Measurements from ENCODE around the gene HDAC11. TPM values are rescaled to one million over a fixed set of nuclear protein-coding genes. Genes with fewer than 3 reads are reported as not detected.
A peak's percentile ranks its signal among the peaks of the same experiment; 100 is the strongest.

Gene HDAC11
- total and polyA plus RNA-seq, 2 donors (not counting 1 experiment from before 2014, with no cell fraction given): 5.2 to 23.1 TPM

DNA sequence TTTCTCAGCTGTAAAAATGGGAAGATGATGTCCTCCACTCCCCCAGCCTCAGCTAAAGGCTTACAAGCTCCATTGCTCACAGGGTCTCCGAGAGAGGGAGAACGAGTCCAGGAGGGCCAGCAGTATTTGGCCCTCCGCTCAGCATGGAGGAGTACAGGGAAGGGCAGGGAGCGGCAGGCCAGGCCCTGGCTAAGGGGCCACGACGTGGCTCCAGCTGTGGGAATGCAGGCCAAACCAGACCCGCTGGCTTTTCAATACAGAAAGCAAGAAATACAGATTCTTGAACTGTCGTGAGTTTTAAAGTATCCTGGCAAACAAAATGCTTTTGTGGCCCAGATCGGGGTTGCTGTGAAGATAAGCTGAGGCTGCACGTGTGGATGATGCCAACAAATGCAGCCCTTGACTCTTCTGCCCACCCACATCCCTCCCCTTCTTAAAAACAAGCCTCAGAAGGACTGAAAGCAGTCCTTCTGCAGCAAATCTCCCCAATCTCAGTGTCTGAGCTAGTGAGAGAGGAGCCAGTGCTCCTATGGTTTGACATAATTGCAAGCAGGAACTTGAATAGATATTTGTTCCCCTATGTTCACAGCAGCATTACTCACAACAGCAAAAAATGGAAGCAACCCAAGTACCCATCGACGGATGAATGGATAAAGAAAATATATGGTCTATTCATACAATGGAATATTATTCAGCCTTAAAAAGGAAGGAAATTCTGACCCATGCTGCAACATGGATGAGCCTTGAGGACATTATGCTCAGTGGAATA, 50.3 kb downstream of the HDAC11 start:
- H3K36me3 ChIP-seq (ENCODE audit: control insufficient read depth, insufficient read depth, low read length): no peaks in the 10 kb centered on the region
- no peaks in the 10 kb centered on the region for H4K20me1 ChIP-seq (ENCODE audit: control insufficient read depth, extremely low read depth, insufficient read depth, low read length)
- H3K9me3 ChIP-seq (ENCODE audit: control insufficient read depth, insufficient read depth, low read depth, low read length): no peaks in the 10 kb centered on the region
- H3K27me3 ChIP-seq (ENCODE audit: control insufficient read depth, insufficient read depth, low read length): no peaks in the 10 kb centered on the region
- no peaks in the 10 kb centered on the region for H3K79me2 ChIP-seq (ENCODE audit: control insufficient read depth, insufficient read depth, low read length)
- no peaks in the 10 kb centered on the region for H3K4me1 ChIP-seq (ENCODE audit: control insufficient read depth, extremely low read depth, insufficient read depth, low read length)
- no peak overlapping the region for H3K27ac ChIP-seq (ENCODE audit: insufficient read depth, low read length)
- TF ChIP-seq, protein P1, sequence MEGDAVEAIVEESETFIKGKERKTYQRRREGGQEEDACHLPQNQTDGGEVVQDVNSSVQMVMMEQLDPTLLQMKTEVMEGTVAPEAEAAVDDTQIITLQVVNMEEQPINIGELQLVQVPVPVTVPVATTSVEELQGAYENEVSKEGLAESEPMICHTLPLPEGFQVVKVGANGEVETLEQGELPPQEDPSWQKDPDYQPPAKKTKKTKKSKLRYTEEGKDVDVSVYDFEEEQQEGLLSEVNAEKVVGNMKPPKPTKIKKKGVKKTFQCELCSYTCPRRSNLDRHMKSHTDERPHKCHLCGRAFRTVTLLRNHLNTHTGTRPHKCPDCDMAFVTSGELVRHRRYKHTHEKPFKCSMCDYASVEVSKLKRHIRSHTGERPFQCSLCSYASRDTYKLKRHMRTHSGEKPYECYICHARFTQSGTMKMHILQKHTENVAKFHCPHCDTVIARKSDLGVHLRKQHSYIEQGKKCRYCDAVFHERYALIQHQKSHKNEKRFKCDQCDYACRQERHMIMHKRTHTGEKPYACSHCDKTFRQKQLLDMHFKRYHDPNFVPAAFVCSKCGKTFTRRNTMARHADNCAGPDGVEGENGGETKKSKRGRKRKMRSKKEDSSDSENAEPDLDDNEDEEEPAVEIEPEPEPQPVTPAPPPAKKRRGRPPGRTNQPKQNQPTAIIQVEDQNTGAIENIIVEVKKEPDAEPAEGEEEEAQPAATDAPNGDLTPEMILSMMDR (conservative IDR thresholded peaks at IDR 0.05 in 1 of 2, IDR thresholded peaks at IDR 0.05 in 1 of 2; ENCODE audit: low read depth in 1 of 2, low read length in 2 of 2): no peak
- TF ChIP-seq EZH2 (IDR thresholded peaks at IDR 0.05; ENCODE audit: low read length, missing control alignments): no peak
- H3K4me2 ChIP-seq (ENCODE audit: extremely low read depth, insufficient read depth, low read length): no peak overlapping the region
- no peak for DNase-seq (ENCODE audit: low read depth in 2 of 2)
- H2AFZ ChIP-seq (ENCODE audit: low read length): no peak overlapping the region
- H3K9ac ChIP-seq (ENCODE audit: insufficient read depth, low read length): no peak overlapping the region
- H3K4me3 ChIP-seq (replicated peaks in 1 of 4; ENCODE audit: control extremely low read depth in 1 of 4, insufficient read depth in 1 of 4, low read depth in 3 of 4, low read length in 4 of 4): no peak overlapping the region

DNA sequence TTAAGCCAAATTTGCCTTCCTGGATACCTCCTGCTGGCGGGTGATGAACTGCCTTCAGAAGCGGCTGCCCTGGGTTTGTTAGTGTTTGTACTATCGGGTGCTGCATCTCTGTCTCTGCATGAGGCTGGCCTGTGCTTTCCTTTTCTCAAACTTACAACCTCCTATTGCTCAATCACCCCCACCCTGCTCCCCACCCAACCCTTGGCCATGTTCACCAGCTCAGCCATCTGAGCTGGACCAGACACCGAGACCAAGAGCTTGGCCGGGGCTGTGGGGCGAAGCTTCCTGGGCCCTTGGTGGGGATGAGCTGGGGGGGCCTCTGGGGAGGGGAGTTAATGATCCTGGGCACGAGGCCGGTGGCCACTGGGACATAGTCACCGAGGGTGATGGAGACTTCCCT, 52.0 kb downstream of the HDAC11 start:
- peaks cover 6% of the 10 kb centered on the region for H3K4me1 ChIP-seq (ENCODE audit: control insufficient read depth, extremely low read depth, insufficient read depth, low read length)
- no peaks in the 10 kb centered on the region for H3K27me3 ChIP-seq (ENCODE audit: control insufficient read depth, insufficient read depth, low read length)
- no peak overlapping the region for H3K4me2 ChIP-seq (ENCODE audit: extremely low read depth, insufficient read depth, low read length)
- H2AFZ ChIP-seq (ENCODE audit: low read length): no peak overlapping the region
- no peaks in the 10 kb centered on the region for H4K20me1 ChIP-seq (ENCODE audit: control insufficient read depth, extremely low read depth, insufficient read depth, low read length)
- no peaks in the 10 kb centered on the region for H3K79me2 ChIP-seq (ENCODE audit: control insufficient read depth, insufficient read depth, low read length)
- no peak overlapping the region for H3K4me3 ChIP-seq (replicated peaks in 1 of 4; ENCODE audit: control extremely low read depth in 1 of 4, insufficient read depth in 1 of 4, low read depth in 3 of 4, low read length in 4 of 4)
- no peak overlapping the region for H3K9ac ChIP-seq (ENCODE audit: insufficient read depth, low read length)
- H3K27ac ChIP-seq (ENCODE audit: insufficient read depth, low read length): no peak overlapping the region
- no peaks in the 10 kb centered on the region for H3K9me3 ChIP-seq (ENCODE audit: control insufficient read depth, insufficient read depth, low read depth, low read length)
- TF ChIP-seq EZH2 (IDR thresholded peaks at IDR 0.05; ENCODE audit: low read length, missing control alignments): no peak
- TF ChIP-seq, protein P1 (conservative IDR thresholded peaks at IDR 0.05 in 1 of 2, IDR thresholded peaks at IDR 0.05 in 1 of 2; ENCODE audit: low read depth in 1 of 2, low read length in 2 of 2): no peak
- peak in 1 of 2 donors; percentile 51 for DNase-seq (ENCODE audit: low read depth in 2 of 2)
- no peaks in the 10 kb centered on the region for H3K36me3 ChIP-seq (ENCODE audit: control insufficient read depth, insufficient read depth, low read length)

DNA sequence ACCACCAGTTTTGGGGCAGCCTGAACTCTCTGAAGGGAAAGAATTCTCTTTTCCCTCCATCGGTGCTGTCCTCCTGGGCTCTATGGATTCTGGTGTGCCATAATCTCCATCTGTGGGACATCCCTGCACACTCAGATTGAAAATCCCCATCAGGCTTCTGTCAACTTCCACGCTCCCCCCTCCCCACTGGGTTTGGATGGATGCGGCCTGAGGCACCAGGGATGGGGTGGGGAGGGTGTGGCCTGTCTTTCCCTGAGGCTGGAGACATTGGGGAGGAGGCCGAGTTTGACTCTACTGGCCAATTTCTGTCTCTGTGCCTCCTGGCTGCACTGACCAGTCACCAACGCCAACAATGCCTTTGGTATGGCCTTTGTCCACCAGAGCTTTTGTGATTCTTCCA, 52.5 kb downstream of the HDAC11 start:
- DNase-seq (ENCODE audit: low read depth in 2 of 2): no peak
- no peaks in the 10 kb centered on the region for H3K79me2 ChIP-seq (ENCODE audit: control insufficient read depth, insufficient read depth, low read length)

More for the DNA sequence above, 52.5 kb downstream of the HDAC11 start:
- H3K9me3 ChIP-seq (ENCODE audit: control insufficient read depth, insufficient read depth, low read depth, low read length): no peaks in the 10 kb centered on the region
- H3K27me3 ChIP-seq (ENCODE audit: control insufficient read depth, insufficient read depth, low read length): no peaks in the 10 kb centered on the region
- H3K9ac ChIP-seq (ENCODE audit: insufficient read depth, low read length): no peak overlapping the region
- H3K4me3 ChIP-seq (replicated peaks in 1 of 4; ENCODE audit: control extremely low read depth in 1 of 4, insufficient read depth in 1 of 4, low read depth in 3 of 4, low read length in 4 of 4): no peak overlapping the region
- no peak overlapping the region for H3K27ac ChIP-seq (ENCODE audit: insufficient read depth, low read length)
- H3K4me2 ChIP-seq (ENCODE audit: extremely low read depth, insufficient read depth, low read length): no peak overlapping the region
- H3K36me3 ChIP-seq (ENCODE audit: control insufficient read depth, insufficient read depth, low read length): no peaks in the 10 kb centered on the region
- TF ChIP-seq, protein P1 (conservative IDR thresholded peaks at IDR 0.05 in 1 of 2, IDR thresholded peaks at IDR 0.05 in 1 of 2; ENCODE audit: low read depth in 1 of 2, low read length in 2 of 2): no peak
- TF ChIP-seq EZH2 (IDR thresholded peaks at IDR 0.05; ENCODE audit: low read length, missing control alignments): no peak
- H3K4me1 ChIP-seq (ENCODE audit: control insufficient read depth, extremely low read depth, insufficient read depth, low read length): peaks cover 8% of the 10 kb centered on the region
- H4K20me1 ChIP-seq (ENCODE audit: control insufficient read depth, extremely low read depth, insufficient read depth, low read length): no peaks in the 10 kb centered on the region
- H2AFZ ChIP-seq (ENCODE audit: low read length): no peak overlapping the region

Data from fibroblast of lung (primary cell).